Measurements from ENCODE around the gene DLAT. TPM values are rescaled to one million over a fixed set of nuclear protein-coding genes. Genes with fewer than 3 reads are reported as not detected.

The DLAT gene

DNA sequence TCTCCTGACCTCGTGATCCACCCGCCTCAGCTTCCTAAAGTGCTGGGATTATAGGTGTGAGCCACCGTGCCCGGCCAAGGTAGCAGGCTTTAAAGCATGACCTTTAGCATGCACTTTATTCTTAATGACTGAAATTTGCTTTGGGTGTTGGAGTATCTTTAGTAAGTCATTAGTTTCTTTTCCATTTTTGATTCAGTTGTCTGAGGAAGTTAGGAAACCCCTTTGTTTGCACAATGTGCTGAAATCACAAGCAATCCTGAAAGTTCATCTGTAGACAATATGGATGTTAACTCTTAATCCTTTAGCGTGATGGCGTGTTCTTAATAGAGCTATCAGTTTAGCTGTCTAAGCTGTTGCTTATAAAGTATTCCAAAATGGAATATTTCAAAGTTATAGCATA lies 78.2 kb downstream of the DLAT start:
- Histone ChIP-seq H3K36me3 (ENCODE audit: insufficient read depth, low read length) (no peaks in the 10 kb centered on the region), H3K4me2 (ENCODE audit: low read length) (no peak overlapping the region), H3K27me3 (ENCODE audit: control insufficient read depth, insufficient read depth, low read length) (no peaks in the 10 kb centered on the region), H3K4me1 (ENCODE audit: control insufficient read depth, insufficient read depth, low read length) (peaks cover 8% of the 10 kb centered on the region), H3K9ac (ENCODE audit: low read depth, low read length) (no peak overlapping the region), H3K4me3 (ENCODE audit: low read length) (no peak overlapping the region), H3K9me3 (replicated peaks; ENCODE audit: low read length) (no peaks in the 10 kb centered on the region)

DNA sequence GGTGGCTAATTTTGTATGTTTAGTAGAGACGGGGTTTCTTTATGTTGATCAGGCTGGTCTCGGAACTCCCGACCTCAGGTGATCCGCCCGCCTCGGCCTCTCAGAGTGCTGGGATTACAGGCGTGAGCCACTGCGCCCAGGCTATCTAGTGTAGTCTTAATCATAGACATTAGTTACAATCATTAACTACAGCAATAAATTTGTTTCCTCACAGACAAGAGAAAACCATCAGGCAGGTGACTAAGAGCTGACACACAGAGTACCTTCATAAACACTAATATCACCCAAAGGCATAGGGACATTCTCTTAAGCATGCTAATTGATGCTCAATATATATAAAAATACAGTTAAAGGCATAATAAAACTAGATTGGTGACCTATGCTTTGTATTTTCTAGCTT lies 80.9 kb downstream of the DLAT start:
- Histone ChIP-seq H3K4me2 (ENCODE audit: low read length) (no peak overlapping the region), H3K27me3 (ENCODE audit: control insufficient read depth, insufficient read depth, low read length) (no peaks in the 10 kb centered on the region), H3K9ac (ENCODE audit: low read depth, low read length) (no peak overlapping the region), H3K4me3 (ENCODE audit: low read length) (no peak overlapping the region), H3K36me3 (ENCODE audit: insufficient read depth, low read length) (no peaks in the 10 kb centered on the region), H3K9me3 (replicated peaks; ENCODE audit: low read length) (no peaks in the 10 kb centered on the region), H3K4me1 (ENCODE audit: control insufficient read depth, insufficient read depth, low read length) (peaks cover under 1% of the 10 kb centered on the region)

Small RNA genes lying within 50 kb of the gene (small RNA-seq; reads per million reads assigned to genes)
- gene AP000907.3 (not detected), gene RNU6-893P (not detected)

Data from skeletal muscle satellite cell (primary cell).